Adipocyte (in vitro differentiated cells): Measurements from ENCODE around the gene HEBP1.

Experiments used
- DNase-seq: peaks from one replicate; pipeline ENCODE4 v3.0.0-alpha.2; 2015; ENCODE audit warnings: low read depth
- H3K27me3 ChIP-seq: replicated peaks from 2 replicates; pipeline ENCODE4 v1.7.0; 2013; ENCODE audit warnings: mild to moderate bottlenecking, low read length, moderate library complexity; ENCODE audit not compliant: control insufficient read depth, insufficient read depth
- H3K36me3 ChIP-seq: 2 replicates; pipeline ENCODE4 v1.7.0; 2013; ENCODE audit warnings: low read length, mild to moderate bottlenecking, moderate library complexity; ENCODE audit not compliant: control insufficient read depth, insufficient read depth, severe bottlenecking
- H3K4me1 ChIP-seq: 2 replicates; pipeline ENCODE4 v1.7.0; 2013; ENCODE audit warnings: mild to moderate bottlenecking, low read length, moderate library complexity; ENCODE audit not compliant: control insufficient read depth, insufficient read depth
- H3K4me3 ChIP-seq: 2 replicates; pipeline ENCODE4 v1.7.0; 2013; ENCODE audit warnings: mild to moderate bottlenecking, low read length, moderate library complexity
- H3K9ac ChIP-seq: 2 replicates; pipeline ENCODE4 v1.7.0; 2013; ENCODE audit warnings: mild to moderate bottlenecking, low read length, moderate library complexity
- H3K9me3 ChIP-seq: 2 replicates; pipeline ENCODE4 v1.7.0; 2013; ENCODE audit warnings: mild to moderate bottlenecking, low read length, moderate library complexity; ENCODE audit not compliant: control insufficient read depth

The HEBP1 gene

GRCh38 chr12:12926571-12927071, 73.4 kb downstream of the HEBP1 start:
- no peak for DNase-seq
- peak overlapping the region; percentile 52 for H3K4me3 ChIP-seq
- H3K9me3 ChIP-seq: no peaks in the 10 kb centered on the region
- no peaks in the 10 kb centered on the region for H3K27me3 ChIP-seq
- H3K4me1 ChIP-seq: peaks cover 35% of the 10 kb centered on the region
- H3K9ac ChIP-seq: peak overlapping the region; percentile 64
- no peaks in the 10 kb centered on the region for H3K36me3 ChIP-seq

DNA sequence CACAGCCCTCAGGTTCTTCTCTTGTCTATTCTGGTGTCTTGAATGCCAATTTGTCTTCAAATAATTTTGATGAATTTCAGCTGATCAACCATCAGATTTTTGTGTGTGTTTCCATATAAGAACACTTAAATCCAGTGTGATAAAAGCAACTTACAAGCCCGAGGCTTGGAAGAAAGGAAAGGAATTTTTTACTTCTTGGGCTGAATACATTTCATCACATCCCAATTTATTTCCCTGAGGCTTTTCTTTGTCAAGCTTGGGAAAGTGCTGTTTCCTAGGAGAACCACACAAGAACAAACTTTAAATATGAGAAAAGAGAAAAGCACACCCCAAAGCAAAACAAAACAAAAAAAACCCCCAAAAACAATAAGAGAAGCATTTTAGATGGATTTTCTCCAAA, 74.7 kb downstream of the HEBP1 start:
- H3K9ac ChIP-seq: peak overlapping the region; percentile 64
- H3K27me3 ChIP-seq: no peaks in the 10 kb centered on the region
- peak overlapping the region; percentile 52 for H3K4me3 ChIP-seq
- H3K4me1 ChIP-seq: peaks cover 40% of the 10 kb centered on the region
- DNase-seq: peak; percentile 36
- H3K36me3 ChIP-seq: no peaks in the 10 kb centered on the region
- H3K9me3 ChIP-seq: no peaks in the 10 kb centered on the region
